PFSK-1 (cell line): Measurements from ENCODE around the gene RAD51B.

Experiments
- POLR2AphosphoS5 ChIP-seq: IDR thresholded peaks from 2 replicates; pipeline ENCODE4 v1.6.1; 2012; ENCODE audit warnings: low read depth, mild to moderate bottlenecking, control low read depth, low read length, moderate library complexity
- TF ChIP-seq, protein P1 (sequence below), 2 experiments: IDR thresholded peaks; 2 replicates each; pipeline versions ENCODE4 v1.6.1 to v1.8.0; 2011 to 2012; ENCODE audit warnings: low read depth in 2 of 2, low read length in 2 of 2, control low read depth in 1 of 2, inconsistent platforms in 1 of 2, mild to moderate bottlenecking in 1 of 2, moderate library complexity in 1 of 2; ENCODE audit not compliant: insufficient read depth in 1 of 2

GRCh38 chr14:67798731-67799130 lies 20.8 kb upstream of the RAD51B start:
- no peak for TF ChIP-seq POLR2AphosphoS5
- TF ChIP-seq, protein P1, sequence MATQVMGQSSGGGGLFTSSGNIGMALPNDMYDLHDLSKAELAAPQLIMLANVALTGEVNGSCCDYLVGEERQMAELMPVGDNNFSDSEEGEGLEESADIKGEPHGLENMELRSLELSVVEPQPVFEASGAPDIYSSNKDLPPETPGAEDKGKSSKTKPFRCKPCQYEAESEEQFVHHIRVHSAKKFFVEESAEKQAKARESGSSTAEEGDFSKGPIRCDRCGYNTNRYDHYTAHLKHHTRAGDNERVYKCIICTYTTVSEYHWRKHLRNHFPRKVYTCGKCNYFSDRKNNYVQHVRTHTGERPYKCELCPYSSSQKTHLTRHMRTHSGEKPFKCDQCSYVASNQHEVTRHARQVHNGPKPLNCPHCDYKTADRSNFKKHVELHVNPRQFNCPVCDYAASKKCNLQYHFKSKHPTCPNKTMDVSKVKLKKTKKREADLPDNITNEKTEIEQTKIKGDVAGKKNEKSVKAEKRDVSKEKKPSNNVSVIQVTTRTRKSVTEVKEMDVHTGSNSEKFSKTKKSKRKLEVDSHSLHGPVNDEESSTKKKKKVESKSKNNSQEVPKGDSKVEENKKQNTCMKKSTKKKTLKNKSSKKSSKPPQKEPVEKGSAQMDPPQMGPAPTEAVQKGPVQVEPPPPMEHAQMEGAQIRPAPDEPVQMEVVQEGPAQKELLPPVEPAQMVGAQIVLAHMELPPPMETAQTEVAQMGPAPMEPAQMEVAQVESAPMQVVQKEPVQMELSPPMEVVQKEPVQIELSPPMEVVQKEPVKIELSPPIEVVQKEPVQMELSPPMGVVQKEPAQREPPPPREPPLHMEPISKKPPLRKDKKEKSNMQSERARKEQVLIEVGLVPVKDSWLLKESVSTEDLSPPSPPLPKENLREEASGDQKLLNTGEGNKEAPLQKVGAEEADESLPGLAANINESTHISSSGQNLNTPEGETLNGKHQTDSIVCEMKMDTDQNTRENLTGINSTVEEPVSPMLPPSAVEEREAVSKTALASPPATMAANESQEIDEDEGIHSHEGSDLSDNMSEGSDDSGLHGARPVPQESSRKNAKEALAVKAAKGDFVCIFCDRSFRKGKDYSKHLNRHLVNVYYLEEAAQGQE (IDR thresholded peaks at IDR 0.05; ENCODE audit: insufficient read depth in 1 of 2, low read depth in 2 of 2, low read length in 2 of 2): no peak
